ENCODE data around the gene MT2A.

MT2A gene

DNA sequence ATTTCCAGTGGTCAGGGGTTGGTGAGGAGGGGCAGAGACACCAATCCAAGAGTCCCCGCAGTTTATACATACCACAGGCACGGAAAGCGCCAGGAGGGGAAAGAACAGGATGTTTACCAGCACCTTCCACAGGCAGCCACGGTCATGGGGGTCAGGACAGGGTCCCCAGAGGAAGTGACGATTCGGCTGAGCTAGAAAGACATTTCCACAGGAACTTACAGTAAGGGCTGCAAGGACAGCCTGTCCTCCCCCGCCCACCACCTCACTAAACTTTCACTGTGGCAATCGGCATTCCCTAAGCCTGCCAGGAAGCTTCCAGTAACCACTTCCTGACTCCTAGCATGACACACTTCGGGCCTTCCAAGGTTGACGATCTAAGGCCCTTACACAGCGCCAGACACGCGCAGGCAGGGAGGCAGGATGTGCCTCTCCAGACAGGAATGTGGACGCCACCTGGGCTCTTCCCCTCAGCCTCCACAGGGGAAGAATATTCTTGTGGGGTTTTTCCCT, 1.2 kb upstream of the MT2A start:
- TF ChIP-seq ZBTB7A (IDR thresholded peaks at IDR 0.05; ENCODE audit: low read depth) = no peak
- no peak for TF ChIP-seq RAD21 (IDR thresholded peaks at IDR 0.05; ENCODE audit: low read depth)
- TF ChIP-seq, protein P1, sequence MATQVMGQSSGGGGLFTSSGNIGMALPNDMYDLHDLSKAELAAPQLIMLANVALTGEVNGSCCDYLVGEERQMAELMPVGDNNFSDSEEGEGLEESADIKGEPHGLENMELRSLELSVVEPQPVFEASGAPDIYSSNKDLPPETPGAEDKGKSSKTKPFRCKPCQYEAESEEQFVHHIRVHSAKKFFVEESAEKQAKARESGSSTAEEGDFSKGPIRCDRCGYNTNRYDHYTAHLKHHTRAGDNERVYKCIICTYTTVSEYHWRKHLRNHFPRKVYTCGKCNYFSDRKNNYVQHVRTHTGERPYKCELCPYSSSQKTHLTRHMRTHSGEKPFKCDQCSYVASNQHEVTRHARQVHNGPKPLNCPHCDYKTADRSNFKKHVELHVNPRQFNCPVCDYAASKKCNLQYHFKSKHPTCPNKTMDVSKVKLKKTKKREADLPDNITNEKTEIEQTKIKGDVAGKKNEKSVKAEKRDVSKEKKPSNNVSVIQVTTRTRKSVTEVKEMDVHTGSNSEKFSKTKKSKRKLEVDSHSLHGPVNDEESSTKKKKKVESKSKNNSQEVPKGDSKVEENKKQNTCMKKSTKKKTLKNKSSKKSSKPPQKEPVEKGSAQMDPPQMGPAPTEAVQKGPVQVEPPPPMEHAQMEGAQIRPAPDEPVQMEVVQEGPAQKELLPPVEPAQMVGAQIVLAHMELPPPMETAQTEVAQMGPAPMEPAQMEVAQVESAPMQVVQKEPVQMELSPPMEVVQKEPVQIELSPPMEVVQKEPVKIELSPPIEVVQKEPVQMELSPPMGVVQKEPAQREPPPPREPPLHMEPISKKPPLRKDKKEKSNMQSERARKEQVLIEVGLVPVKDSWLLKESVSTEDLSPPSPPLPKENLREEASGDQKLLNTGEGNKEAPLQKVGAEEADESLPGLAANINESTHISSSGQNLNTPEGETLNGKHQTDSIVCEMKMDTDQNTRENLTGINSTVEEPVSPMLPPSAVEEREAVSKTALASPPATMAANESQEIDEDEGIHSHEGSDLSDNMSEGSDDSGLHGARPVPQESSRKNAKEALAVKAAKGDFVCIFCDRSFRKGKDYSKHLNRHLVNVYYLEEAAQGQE (IDR thresholded peaks at IDR 0.05; ENCODE audit: low read depth) = no peak
- no peak for TF ChIP-seq CEBPB (IDR thresholded peaks at IDR 0.05)
- TF ChIP-seq FOXM1 (IDR thresholded peaks at IDR 0.05; ENCODE audit: borderline replicate concordance, low read depth) = no peak
- TF ChIP-seq EGR1 (IDR thresholded peaks at IDR 0.05) = no peak
- TF ChIP-seq NFIC (IDR thresholded peaks at IDR 0.05) = no peak
- TF ChIP-seq YY1 (IDR thresholded peaks at IDR 0.05; ENCODE audit: low read depth) = no peak
- TF ChIP-seq TCF12 (IDR thresholded peaks at IDR 0.05; ENCODE audit: low read depth) = no peak
- no peak for TF ChIP-seq CREB1 (IDR thresholded peaks at IDR 0.05; ENCODE audit: low read depth)
- no peak for TF ChIP-seq TAF1 (IDR thresholded peaks at IDR 0.05; ENCODE audit: low read depth)
- TF ChIP-seq, protein P2, sequence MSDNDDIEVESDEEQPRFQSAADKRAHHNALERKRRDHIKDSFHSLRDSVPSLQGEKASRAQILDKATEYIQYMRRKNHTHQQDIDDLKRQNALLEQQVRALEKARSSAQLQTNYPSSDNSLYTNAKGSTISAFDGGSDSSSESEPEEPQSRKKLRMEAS (IDR thresholded peaks at IDR 0.05) = no peak
- TF ChIP-seq, protein P3, sequence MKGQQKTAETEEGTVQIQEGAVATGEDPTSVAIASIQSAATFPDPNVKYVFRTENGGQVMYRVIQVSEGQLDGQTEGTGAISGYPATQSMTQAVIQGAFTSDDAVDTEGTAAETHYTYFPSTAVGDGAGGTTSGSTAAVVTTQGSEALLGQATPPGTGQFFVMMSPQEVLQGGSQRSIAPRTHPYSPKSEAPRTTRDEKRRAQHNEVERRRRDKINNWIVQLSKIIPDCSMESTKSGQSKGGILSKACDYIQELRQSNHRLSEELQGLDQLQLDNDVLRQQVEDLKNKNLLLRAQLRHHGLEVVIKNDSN (IDR thresholded peaks at IDR 0.05) = no peak
- no peak for TF ChIP-seq TEAD4 (IDR thresholded peaks at IDR 0.05)
- TF ChIP-seq EP300 (IDR thresholded peaks at IDR 0.05; ENCODE audit: borderline replicate concordance) = no peak

DNA sequence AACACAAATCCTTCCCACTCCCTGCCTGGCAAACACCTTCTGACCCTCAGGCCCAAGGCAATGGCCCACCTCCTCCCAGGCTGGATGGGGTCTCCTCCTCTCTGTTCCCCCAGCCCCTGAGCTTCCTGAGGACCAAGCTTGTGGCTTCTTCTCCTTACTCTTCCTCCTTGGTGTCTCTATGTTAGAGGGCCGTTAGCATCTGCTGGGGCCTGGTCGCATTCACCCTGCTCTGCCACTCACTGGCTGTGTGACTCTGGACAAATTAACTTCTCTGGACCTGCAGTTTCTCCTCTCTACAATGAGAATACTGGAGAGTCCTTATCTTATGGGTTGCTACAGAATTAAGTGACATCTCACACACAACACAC, 725 bp upstream of the MT2A start:
- TF ChIP-seq NFIC (IDR thresholded peaks at IDR 0.05) (no peak), EGR1 (IDR thresholded peaks at IDR 0.05) (no peak), EP300 (IDR thresholded peaks at IDR 0.05; ENCODE audit: borderline replicate concordance) (no peak), ZBTB7A (IDR thresholded peaks at IDR 0.05; ENCODE audit: low read depth) (no peak), CREB1 (IDR thresholded peaks at IDR 0.05; ENCODE audit: low read depth) (no peak), TEAD4 (IDR thresholded peaks at IDR 0.05) (no peak), YY1 (IDR thresholded peaks at IDR 0.05; ENCODE audit: low read depth) (no peak), TCF12 (IDR thresholded peaks at IDR 0.05; ENCODE audit: low read depth) (no peak), TAF1 (IDR thresholded peaks at IDR 0.05; ENCODE audit: low read depth) (no peak), CEBPB (IDR thresholded peaks at IDR 0.05) (no peak), FOXM1 (IDR thresholded peaks at IDR 0.05; ENCODE audit: borderline replicate concordance, low read depth) (no peak), RAD21 (IDR thresholded peaks at IDR 0.05; ENCODE audit: low read depth) (no peak)
- TF ChIP-seq, protein P3 (IDR thresholded peaks at IDR 0.05) = no peak
- TF ChIP-seq, protein P2 (IDR thresholded peaks at IDR 0.05) = no peak
- TF ChIP-seq, protein P1 (IDR thresholded peaks at IDR 0.05; ENCODE audit: low read depth) = no peak

DNA sequence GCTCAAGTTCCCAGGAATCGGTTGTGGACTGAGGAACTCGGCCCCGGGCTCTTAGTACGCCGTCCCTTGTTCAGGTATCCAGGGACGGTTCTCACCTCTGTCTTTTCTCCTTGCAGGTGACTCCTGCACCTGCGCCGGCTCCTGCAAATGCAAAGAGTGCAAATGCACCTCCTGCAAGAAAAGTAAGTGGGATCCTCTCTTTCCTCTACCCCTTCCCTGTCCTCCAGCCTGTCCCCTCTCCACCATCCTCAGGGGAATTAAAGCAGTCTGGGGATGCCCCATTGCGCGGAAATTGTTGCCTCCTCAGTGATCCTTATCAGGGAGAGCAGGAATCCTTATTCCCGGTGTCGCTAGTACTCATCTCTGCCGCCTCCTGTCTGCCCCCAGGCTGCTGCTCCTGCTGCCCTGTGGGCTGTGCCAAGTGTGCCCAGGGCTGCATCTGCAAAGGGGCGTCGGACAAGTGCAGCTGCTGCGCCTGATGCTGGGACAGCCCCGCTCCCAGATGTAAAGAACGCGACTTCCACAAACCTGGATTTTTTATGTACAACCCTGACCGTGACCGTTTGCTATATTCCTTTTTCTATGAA, 585 bp downstream of the MT2A start:
- no peak for TF ChIP-seq TCF12 (IDR thresholded peaks at IDR 0.05; ENCODE audit: low read depth)
- TF ChIP-seq TEAD4 (IDR thresholded peaks at IDR 0.05) = no peak
- no peak for TF ChIP-seq NFIC (IDR thresholded peaks at IDR 0.05)
- TF ChIP-seq EGR1 (IDR thresholded peaks at IDR 0.05) = no peak
- TF ChIP-seq CREB1 (IDR thresholded peaks at IDR 0.05; ENCODE audit: low read depth) = no peak

GRCh38 chr16:56609463-56609921, 1.1 kb downstream of the MT2A start:
- TF ChIP-seq RAD21 (IDR thresholded peaks at IDR 0.05; ENCODE audit: low read depth) (no peak), CEBPB (IDR thresholded peaks at IDR 0.05) (0 out of 2 replicates have a peak, but pooled peaks have one; percentile 2), TEAD4 (IDR thresholded peaks at IDR 0.05) (no peak)
- TF ChIP-seq, protein P2 (IDR thresholded peaks at IDR 0.05) = no peak
- TF ChIP-seq, protein P1 (IDR thresholded peaks at IDR 0.05; ENCODE audit: low read depth) = no peak
